CD4-positive, alpha-beta T cell treated with Interleukin-1 beta for 1 hour (primary cell): Measurements from ENCODE around the gene TRAF3IP1.
"Not testable (repeated sequence)": the region's sequence is repeated elsewhere in the genome, so short reads cannot be mapped to it uniquely, and the experiment has no call there.

Experiments
- DNase-seq, 2 donors: peaks; one replicate each; pipeline ENCODE4 v3.0.0-alpha.2; 2020 to 2022

Gene TRAF3IP1

GRCh38 chr2:238310721-238311120, 9.6 kb upstream of the TRAF3IP1 start:
- DNase-seq, result not testable (repeated sequence)

- no peak for DNase-seq
Measured at GRCh38 chr2:238313289-238313990, 6.9 kb upstream of the TRAF3IP1 start.

GRCh38 chr2:238313991-238314350, 6.3 kb upstream of the TRAF3IP1 start:
- no peak for DNase-seq

- no peak for DNase-seq
Measured at GRCh38 chr2:238314576-238314975, 5.7 kb upstream of the TRAF3IP1 start.

GRCh38 chr2:238315031-238315595, 5.2 kb upstream of the TRAF3IP1 start:
- no peak for DNase-seq

- DNase-seq, result no peak
Measured at GRCh38 chr2:238320648-238321281, 447 bp downstream of the TRAF3IP1 start.

GRCh38 chr2:238321467-238321866, 1.1 kb downstream of the TRAF3IP1 start:
- DNase-seq, result no peak

GRCh38 chr2:238322001-238322411, 1.7 kb downstream of the TRAF3IP1 start:
- DNase-seq, result no peak

GRCh38 chr2:238324248-238324647, 3.9 kb downstream of the TRAF3IP1 start:
- not testable (repeated sequence) for DNase-seq

- no peak for DNase-seq
Measured at GRCh38 chr2:238325694-238326093, 5.4 kb downstream of the TRAF3IP1 start.

GRCh38 chr2:238326801-238327365, 6.6 kb downstream of the TRAF3IP1 start:
- DNase-seq, result no peak

- no peak for DNase-seq
Measured at GRCh38 chr2:238327751-238328150, 7.4 kb downstream of the TRAF3IP1 start.

GRCh38 chr2:238330391-238330790, 10.1 kb downstream of the TRAF3IP1 start:
- DNase-seq, result no peak

- DNase-seq, result no peak
Measured at GRCh38 chr2:238331916-238332315, 11.6 kb downstream of the TRAF3IP1 start.

GRCh38 chr2:238334885-238335284, 14.6 kb downstream of the TRAF3IP1 start:
- DNase-seq, result no peak

GRCh38 chr2:238335591-238335990, 15.3 kb downstream of the TRAF3IP1 start:
- not testable (repeated sequence) for DNase-seq

- no peak for DNase-seq
Measured at GRCh38 chr2:238336151-238336550, 15.8 kb downstream of the TRAF3IP1 start.

GRCh38 chr2:238336793-238337444, 16.6 kb downstream of the TRAF3IP1 start:
- no peak for DNase-seq

GRCh38 chr2:238337846-238338245, 17.5 kb downstream of the TRAF3IP1 start:
- no peak for DNase-seq

GRCh38 chr2:238338710-238339394, 18.5 kb downstream of the TRAF3IP1 start:
- no peak for DNase-seq

GRCh38 chr2:238339395-238339780, 19.1 kb downstream of the TRAF3IP1 start:
- no peak for DNase-seq

- peak in 1 of 2 donors; percentile 4 for DNase-seq
Measured at GRCh38 chr2:238339814-238340213, 19.5 kb downstream of the TRAF3IP1 start.

GRCh38 chr2:238341536-238341935, 21.2 kb downstream of the TRAF3IP1 start:
- DNase-seq, result no peak
